Measurements from ENCODE around the gene ADIPOR2.

The ADIPOR2 gene

GRCh38 chr12:1776170-1776921 lies 85.5 kb downstream of the ADIPOR2 start:
- peak; percentile 87 for DNase-seq (ENCODE audit: low read depth)

DNA sequence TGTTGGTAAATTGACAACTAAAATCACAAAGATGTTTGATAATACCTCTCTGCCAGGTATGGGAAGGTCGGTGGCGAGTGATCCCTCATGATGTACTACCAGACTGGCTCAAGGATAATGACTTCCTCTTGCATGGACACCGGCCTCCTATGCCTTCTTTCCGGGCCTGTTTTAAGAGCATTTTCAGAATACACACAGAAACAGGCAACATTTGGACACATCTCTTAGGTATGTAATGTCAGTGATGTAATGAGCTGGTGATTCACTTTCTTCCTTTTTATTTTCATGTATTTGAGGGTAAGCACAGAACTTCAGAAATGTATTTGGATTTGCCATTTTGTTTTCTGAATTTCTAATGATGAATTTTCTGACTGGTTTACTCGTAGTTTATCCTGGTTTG lies 86.9 kb downstream of the ADIPOR2 start:
- DNase-seq (ENCODE audit: low read depth) = peak; percentile 90

DNA sequence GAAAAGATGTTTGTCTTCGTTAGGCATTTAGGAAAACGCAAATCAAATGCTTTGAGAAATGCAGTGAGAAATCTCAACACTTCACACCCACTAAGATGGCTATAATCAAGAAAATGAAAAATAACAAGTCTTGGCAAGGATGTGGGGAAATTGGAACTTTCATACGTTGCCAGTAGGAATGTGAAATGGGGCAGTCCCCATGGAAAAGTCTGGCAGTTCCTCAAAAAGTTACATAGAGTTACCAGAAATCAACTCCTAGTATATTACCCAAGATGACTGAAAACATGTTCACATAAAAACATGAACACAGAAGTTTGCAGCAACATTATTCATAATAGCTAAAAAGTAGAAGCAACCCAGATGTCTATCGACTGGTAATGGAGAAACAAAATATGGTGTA lies 88.0 kb downstream of the ADIPOR2 start:
- no peak for DNase-seq (ENCODE audit: low read depth)

DNA sequence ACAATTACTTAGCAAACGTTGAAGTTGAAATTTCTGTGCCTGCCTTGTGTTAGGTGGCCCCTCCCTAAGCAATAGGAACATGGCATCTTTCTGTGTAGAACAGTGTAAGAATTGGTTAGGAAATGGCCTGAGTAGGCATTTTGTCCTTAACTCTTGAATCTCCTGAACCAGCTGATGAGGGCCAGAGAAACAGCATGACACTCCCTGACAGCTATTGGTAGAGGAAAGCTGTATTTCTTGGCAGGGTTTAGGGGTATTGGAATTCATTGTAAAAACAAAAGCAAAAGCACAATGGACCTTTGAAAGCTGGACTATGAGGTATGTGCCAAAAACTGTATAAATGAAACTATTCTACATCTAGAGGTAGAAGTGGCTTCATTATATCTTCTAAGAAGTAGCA lies 88.9 kb downstream of the ADIPOR2 start:
- peak; percentile 81 for DNase-seq (ENCODE audit: low read depth)

DNA sequence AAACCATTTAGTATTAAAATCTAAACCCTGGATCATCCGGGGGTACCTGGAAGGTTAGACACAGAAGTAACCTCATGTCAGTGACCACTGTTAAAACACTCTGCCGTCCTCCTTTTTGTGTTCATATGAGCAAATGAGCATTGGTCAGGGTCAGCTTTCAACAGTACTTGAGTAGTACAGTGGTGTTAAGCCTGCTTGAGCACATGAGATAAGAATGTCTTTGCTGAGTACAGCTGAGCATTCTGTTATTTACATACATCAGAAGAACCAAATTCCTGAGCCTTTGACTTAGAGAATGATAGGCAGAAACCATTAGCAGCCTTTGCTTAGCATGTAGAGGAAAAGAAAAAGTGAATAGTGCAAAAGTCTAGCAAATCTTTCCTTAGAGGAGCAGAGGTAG lies 90.9 kb downstream of the ADIPOR2 start:
- peak; percentile 90 for DNase-seq (ENCODE audit: low read depth)

DNA sequence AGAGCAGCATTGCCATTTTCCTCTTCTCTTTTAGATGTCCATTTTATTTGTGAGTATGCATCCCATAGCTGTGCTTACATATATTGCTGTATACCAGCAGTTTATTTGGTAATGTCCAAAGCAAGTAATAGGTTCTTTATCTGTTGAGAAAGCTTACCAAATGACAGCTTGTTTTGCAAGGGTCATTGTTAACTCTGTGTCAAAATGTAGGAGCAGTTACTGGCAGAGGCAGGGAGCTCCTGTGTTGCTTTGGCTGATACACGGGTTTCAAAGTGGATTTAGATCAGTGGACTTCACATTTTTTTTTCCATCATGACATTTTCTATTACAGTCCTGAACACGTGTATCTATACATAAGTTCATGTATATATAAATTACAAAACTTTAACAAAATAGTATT lies 91.3 kb downstream of the ADIPOR2 start:
- no peak for DNase-seq (ENCODE audit: low read depth)

DNA sequence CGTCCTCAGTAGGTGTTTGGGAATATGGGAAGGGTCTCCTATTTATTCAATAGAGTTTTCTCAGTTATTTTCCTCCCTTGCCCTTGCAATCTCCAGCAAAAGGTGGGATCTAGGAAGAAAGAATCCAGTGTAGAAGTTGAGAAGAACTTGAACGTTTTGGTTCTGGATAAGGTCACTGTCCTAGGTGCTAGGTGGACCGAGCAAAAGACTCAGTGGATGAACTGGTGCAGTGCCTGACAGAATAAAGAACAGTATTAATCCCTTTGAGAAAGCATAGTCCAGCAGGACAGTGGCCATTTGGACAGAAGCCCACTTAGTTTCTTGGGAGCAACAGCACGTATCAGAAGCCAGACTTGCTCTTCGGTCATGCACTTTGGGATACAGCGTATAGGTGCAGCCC lies 96.8 kb downstream of the ADIPOR2 start:
- no peak for DNase-seq (ENCODE audit: low read depth)

DNA sequence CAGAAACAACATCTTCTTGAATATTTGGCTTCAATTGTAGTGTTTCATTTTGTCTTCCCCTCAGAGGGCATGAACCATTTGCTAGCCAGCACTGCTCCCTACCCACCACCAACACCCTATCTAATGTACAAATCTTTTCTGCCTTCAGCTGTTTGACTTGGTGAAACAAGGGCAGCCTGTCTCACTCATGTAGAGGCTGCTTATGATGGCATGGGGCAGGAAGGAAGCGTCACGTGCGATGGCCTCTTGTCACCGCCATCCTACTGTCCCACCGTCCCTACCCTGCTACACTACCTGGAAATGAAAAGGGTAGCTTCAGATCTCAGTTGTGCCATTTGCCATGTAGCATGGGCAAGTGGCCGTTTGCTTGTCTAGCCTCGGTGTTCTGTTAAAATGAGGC lies 99.6 kb downstream of the ADIPOR2 start:
- DNase-seq (ENCODE audit: low read depth) = no peak

DNA sequence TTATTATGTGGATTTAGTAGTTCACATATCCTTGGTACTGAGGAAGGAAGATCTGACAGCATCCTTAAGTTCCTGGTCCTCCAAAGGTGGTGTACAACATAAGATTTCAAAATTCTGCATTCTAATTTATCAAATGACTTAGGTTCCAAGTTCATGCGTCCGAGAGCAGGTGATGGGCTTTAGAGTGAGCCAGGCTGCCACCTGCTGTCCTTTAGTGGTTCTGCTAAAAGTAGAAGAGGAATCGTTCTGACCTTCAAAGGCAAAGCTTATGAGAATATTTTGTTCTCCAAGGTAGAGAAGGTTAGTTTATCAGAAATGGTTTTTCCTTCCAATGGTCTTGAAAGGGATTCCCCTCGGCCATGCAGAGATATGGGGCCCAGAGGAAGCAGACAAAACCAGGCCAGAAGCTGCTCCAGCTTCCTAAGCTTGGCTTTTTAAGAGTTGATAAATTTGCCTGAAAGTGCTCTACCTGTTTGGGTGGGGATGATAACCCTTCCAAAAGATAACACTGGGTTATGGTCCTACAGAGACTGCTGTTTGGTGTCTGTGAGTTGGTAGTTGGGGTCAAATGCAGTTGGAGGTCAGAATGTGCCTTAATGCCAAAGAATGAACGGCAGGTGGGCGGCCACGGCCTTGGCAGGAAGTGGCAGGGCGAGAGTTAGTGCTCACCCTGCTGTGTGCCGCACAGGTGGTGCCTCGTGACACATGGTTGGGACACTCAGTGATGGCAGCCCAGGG lies 100.4 kb downstream of the ADIPOR2 start:
- peak; percentile 69 for DNase-seq (ENCODE audit: low read depth)

GRCh38 chr12:1792406-1792805 lies 101.5 kb downstream of the ADIPOR2 start:
- no peak for DNase-seq (ENCODE audit: low read depth)

GRCh38 chr12:1793426-1794210 lies 102.7 kb downstream of the ADIPOR2 start:
- DNase-seq (ENCODE audit: low read depth) = no peak

GRCh38 chr12:1794440-1795090 lies 103.7 kb downstream of the ADIPOR2 start:
- no peak for DNase-seq (ENCODE audit: low read depth)

- no peak for DNase-seq (ENCODE audit: low read depth)
Observed at GRCh38 chr12:1795221-1795784, 104.4 kb downstream of the ADIPOR2 start.

- peak; percentile 88 for DNase-seq (ENCODE audit: low read depth)
Observed at GRCh38 chr12:1795785-1796514, 105.1 kb downstream of the ADIPOR2 start.

GRCh38 chr12:1796515-1797010 lies 105.7 kb downstream of the ADIPOR2 start:
- no peak for DNase-seq (ENCODE audit: low read depth)

- no peak for DNase-seq (ENCODE audit: low read depth)
Observed at GRCh38 chr12:1797011-1797901, 106.4 kb downstream of the ADIPOR2 start.

- DNase-seq (ENCODE audit: low read depth) = no peak
Observed at GRCh38 chr12:1797991-1798640, 107.2 kb downstream of the ADIPOR2 start.

GRCh38 chr12:1798641-1799020 lies 107.8 kb downstream of the ADIPOR2 start:
- DNase-seq (ENCODE audit: low read depth) = no peak

GRCh38 chr12:1799051-1799881 lies 108.4 kb downstream of the ADIPOR2 start:
- DNase-seq (ENCODE audit: low read depth) = no peak

Data from iris pigment epithelial cell (primary cell).